ENCODE data around the gene XIRP1.

XIRP1 gene

GRCh38 chr3:39169712-39170111 lies 22.7 kb downstream of the XIRP1 start:
- H4K20me1 ChIP-seq, result no peaks in the 10 kb centered on the region
- H3K4me1 ChIP-seq, result peaks cover 0 to 57% (median 35%) of the 10 kb centered on the region in 10 experiments; a peak in 16 of 20 replicates
- no peak for TF ChIP-seq Cebpa-rat (IDR thresholded peaks at IDR 0.05)
- peak overlapping the region in 4 of 11 experiments; percentile 72 to 81 (median 76); a peak in 6 of 22 replicates for H3K4me2 ChIP-seq
- no peak overlapping the region for H3K9ac ChIP-seq
- peak overlapping the region in 2 of 11 experiments; percentile 4 to 6; a peak in 4 of 22 replicates for H3K27ac ChIP-seq
- no peak overlapping the region for H3K4me3 ChIP-seq
- H3K9me3 ChIP-seq (replicated peaks in 1 of 11), result peaks cover 0 to 6% (median 0%) of the 10 kb centered on the region in 11 experiments; a peak in 4 of 22 replicates
- H3K36me3 ChIP-seq, result no peaks in the 10 kb centered on the region
- no peaks in the 10 kb centered on the region for H3K27me3 ChIP-seq

- H4K20me1 ChIP-seq, result no peaks in the 10 kb centered on the region
- no peaks in the 10 kb centered on the region for H3K36me3 ChIP-seq
- H3K4me2 ChIP-seq, result peak overlapping the region in 9 of 11 experiments; percentile 39 to 81 (median 63); a peak in 18 of 22 replicates
- peaks cover 7 to 62% (median 47%) of the 10 kb centered on the region in 10 experiments; a peak in 19 of 20 replicates for H3K4me1 ChIP-seq
- H3K9ac ChIP-seq, result peak overlapping the region in 4 of 11 experiments; percentile 4 to 50 (median 33); a peak in 8 of 22 replicates
- TF ChIP-seq Cebpa-rat (IDR thresholded peaks at IDR 0.05), result no peak
- no peak overlapping the region for H3K4me3 ChIP-seq
- H3K27me3 ChIP-seq, result no peaks in the 10 kb centered on the region
- peak overlapping the region in 10 of 11 experiments; percentile 19 to 84 (median 70); a peak in 19 of 22 replicates for H3K27ac ChIP-seq
- H3K9me3 ChIP-seq (replicated peaks in 1 of 11), result no peaks in the 10 kb centered on the region
Observed at GRCh38 chr3:39168156-39168780, 24.1 kb downstream of the XIRP1 start.

GRCh38 chr3:39166932-39167532 lies 25.4 kb downstream of the XIRP1 start:
- no peaks in the 10 kb centered on the region for H3K27me3 ChIP-seq
- H3K27ac ChIP-seq, result peak overlapping the region; percentile 18 to 84 (median 69); a peak in 20 of 22 replicates
- H3K9me3 ChIP-seq (replicated peaks in 1 of 11), result no peaks in the 10 kb centered on the region
- peaks cover 9 to 62% (median 47%) of the 10 kb centered on the region in 10 experiments; a peak in 19 of 20 replicates for H3K4me1 ChIP-seq
- H3K4me2 ChIP-seq, result peak overlapping the region in 10 of 11 experiments; percentile 24 to 81 (median 63); a peak in 18 of 22 replicates
- peak in 7 of 11 experiments; percentile 40 to 94 (median 80); a peak in 11 of 22 replicates for TF ChIP-seq Cebpa-rat (IDR thresholded peaks at IDR 0.05)
- peak overlapping the region in 7 of 11 experiments; percentile 27 to 64 (median 38); a peak in 12 of 22 replicates for H3K9ac ChIP-seq
- H3K4me3 ChIP-seq, result no peak overlapping the region
- H3K36me3 ChIP-seq, result no peaks in the 10 kb centered on the region
- no peaks in the 10 kb centered on the region for H4K20me1 ChIP-seq

- peak overlapping the region in 9 of 11 experiments; percentile 45 to 81 (median 63); a peak in 18 of 22 replicates for H3K4me2 ChIP-seq
Observed at GRCh38 chr3:39166134-39166710, 26.2 kb downstream of the XIRP1 start.

GRCh38 chr3:39165518-39165917 lies 26.9 kb downstream of the XIRP1 start:
- no peak overlapping the region for H3K9ac ChIP-seq
- peak overlapping the region in 5 of 11 experiments; percentile 56 to 84 (median 80); a peak in 5 of 22 replicates for H3K27ac ChIP-seq
- H3K4me3 ChIP-seq, result no peak overlapping the region
- no peaks in the 10 kb centered on the region for H3K36me3 ChIP-seq
- H4K20me1 ChIP-seq, result no peaks in the 10 kb centered on the region
- no peaks in the 10 kb centered on the region for H3K9me3 ChIP-seq (replicated peaks in 1 of 11)
- peak overlapping the region in 7 of 11 experiments; percentile 59 to 81 (median 72); a peak in 11 of 22 replicates for H3K4me2 ChIP-seq
- TF ChIP-seq Cebpa-rat (IDR thresholded peaks at IDR 0.05), result no peak
- no peaks in the 10 kb centered on the region for H3K27me3 ChIP-seq
- H3K4me1 ChIP-seq, result peaks cover 9 to 62% (median 47%) of the 10 kb centered on the region in 10 experiments; a peak in 19 of 20 replicates

More at GRCh38 chr3:39166134-39166710, 26.2 kb downstream of the XIRP1 start:
- TF ChIP-seq Cebpa-rat (IDR thresholded peaks at IDR 0.05), result no peak
- Histone ChIP-seq H4K20me1 (no peaks in the 10 kb centered on the region), H3K4me3 (no peak overlapping the region), H3K27me3 (no peaks in the 10 kb centered on the region), H3K36me3 (no peaks in the 10 kb centered on the region), H3K27ac (peak overlapping the region in 9 of 11 experiments; percentile 55 to 84 (median 71); a peak in 18 of 22 replicates), H3K9ac (peak overlapping the region in 4 of 11 experiments; percentile 36 to 64 (median 64); a peak in 4 of 22 replicates), H3K4me1 (peaks cover 9 to 62% (median 47%) of the 10 kb centered on the region in 10 experiments; a peak in 19 of 20 replicates), H3K9me3 (replicated peaks in 1 of 11) (no peaks in the 10 kb centered on the region)

GRCh38 chr3:39164414-39164813 lies 28.0 kb downstream of the XIRP1 start:
- Histone ChIP-seq H3K36me3 (no peaks in the 10 kb centered on the region), H3K9ac (no peak overlapping the region), H3K4me2 (peak overlapping the region in 3 of 11 experiments; percentile 13 to 29 (median 20); a peak in 4 of 22 replicates), H3K27ac (no peak overlapping the region), H3K27me3 (no peaks in the 10 kb centered on the region), H3K4me1 (peaks cover 9 to 52% (median 45%) of the 10 kb centered on the region in 10 experiments; a peak in 19 of 20 replicates), H3K4me3 (no peak overlapping the region), H4K20me1 (no peaks in the 10 kb centered on the region), H3K9me3 (replicated peaks in 1 of 11) (no peaks in the 10 kb centered on the region)
- TF ChIP-seq Cebpa-rat (IDR thresholded peaks at IDR 0.05), result no peak

- Histone ChIP-seq H3K27me3 (no peaks in the 10 kb centered on the region), H3K4me3 (no peak overlapping the region), H3K9ac (no peak overlapping the region), H3K9me3 (replicated peaks in 1 of 11) (no peaks in the 10 kb centered on the region), H3K36me3 (no peaks in the 10 kb centered on the region), H3K4me1 (peaks cover 0 to 10% (median 6%) of the 10 kb centered on the region in 10 experiments; a peak in 11 of 20 replicates), H3K4me2 (no peak overlapping the region), H3K27ac (no peak overlapping the region), H4K20me1 (peaks cover 0 to 2% (median under 1%) of the 10 kb centered on the region in 11 experiments; a peak in 11 of 22 replicates)
- no peak for TF ChIP-seq Cebpa-rat (IDR thresholded peaks at IDR 0.05)
Observed at GRCh38 chr3:39158148-39158715, 34.2 kb downstream of the XIRP1 start.

GRCh38 chr3:39157359-39157758 lies 35.0 kb downstream of the XIRP1 start:
- Histone ChIP-seq H3K4me1 (peaks cover 2 to 12% (median 6%) of the 10 kb centered on the region in 10 experiments; a peak in 18 of 20 replicates), H4K20me1 (peaks cover 6 to 10% (median 10%) of the 10 kb centered on the region in 11 experiments; a peak in 20 of 22 replicates), H3K9me3 (replicated peaks in 1 of 11) (no peaks in the 10 kb centered on the region), H3K27ac (no peak overlapping the region), H3K36me3 (no peaks in the 10 kb centered on the region), H3K27me3 (no peaks in the 10 kb centered on the region), H3K4me3 (no peak overlapping the region), H3K9ac (no peak overlapping the region), H3K4me2 (no peak overlapping the region)
- no peak for TF ChIP-seq Cebpa-rat (IDR thresholded peaks at IDR 0.05)

Data from BLaER1 treated with 17β-estradiol and CSF1 and Interleukin-3, amounts not matched to agents 10 nM and 100 nM (cell line).